HEK293 (cell line): ENCODE results near the gene KBTBD4.

Source experiments
- CTCF ChIA-PET: fragments of 350-600 bp; formaldehyde crosslinking; extraction: SDS; loops from one replicate; lab custom pipeline; 2021; ENCODE audit warnings: antibody characterized with exemption; lab: Yijun Ruan, JAX
- POLR2A ChIA-PET: fragments of 300-600 bp; formaldehyde crosslinking; extraction: SDS; loops from one replicate; lab custom pipeline; 2020; ENCODE audit warnings: antibody characterized with exemption, inconsistent platforms; lab: Yijun Ruan, JAX
- H3K27ac ChIP-seq: fragments of 200-500 bp; sonication (Bioruptor generic); 2 replicates; pipeline ENCODE4 v1.5.1; 2014; ENCODE audit warnings: low read depth, low read length, control low read depth, inconsistent platforms; ENCODE audit errors: extremely low read depth
- H3K36me3 ChIP-seq, 2 experiments: fragments of 200-500 bp in 1 of 2; sonication (Bioruptor generic) in 1 of 2; 1 replicate in 1 of 2; 2 replicates in 1 of 2; pipeline ENCODE4 v1.5.1; 2014 to 2017; ENCODE audit warnings: inconsistent platforms in 2 of 2, low read length in 2 of 2; ENCODE audit not compliant: control insufficient read depth in 2 of 2, insufficient read depth in 1 of 2
- H3K4me1 ChIP-seq: fragments of 200-500 bp; sonication (Bioruptor generic); 2 replicates; pipeline ENCODE4 v1.5.1; 2014; ENCODE audit warnings: mild to moderate bottlenecking, low read length, inconsistent platforms; ENCODE audit not compliant: control insufficient read depth, insufficient read depth
- H3K4me3 ChIP-seq: 2 replicates; pipeline ENCODE4 v1.5.1; 2011; ENCODE audit warnings: low read depth, mild to moderate bottlenecking, control low read depth, low read length, moderate library complexity
- H3K9me3 ChIP-seq: fragments of 200-500 bp; sonication (Bioruptor generic); 2 replicates; pipeline ENCODE4 v1.5.1; 2014; ENCODE audit warnings: low read depth, low read length, inconsistent platforms; ENCODE audit not compliant: control insufficient read depth, insufficient read depth
- GLI4 ChIP-seq: fragments of 450-650 bp; formaldehyde crosslinking; IDR thresholded peaks from 2 replicates; pipeline ENCODE4 v1.5.1; 2016; ENCODE audit warnings: missing biosample characterization, missing genetic modification characterization
- HOXA7 ChIP-seq: sonication (generic); formaldehyde crosslinking; IDR thresholded peaks from 2 replicates; pipeline ENCODE4 v1.8.1; 2022; ENCODE audit warnings: missing genetic modification reagents, borderline replicate concordance
- KLF8 ChIP-seq: fragments of 450-650 bp; formaldehyde crosslinking; IDR thresholded peaks from 2 replicates; pipeline ENCODE4 v1.5.1; 2016; ENCODE audit warnings: missing biosample characterization, missing genetic modification characterization
- PRDM1 ChIP-seq: fragments of 450-650 bp; formaldehyde crosslinking; IDR thresholded peaks from 2 replicates; pipeline ENCODE4; 2016; ENCODE audit warnings: missing biosample characterization, missing genetic modification characterization
- SALL2 ChIP-seq: fragments of 450-650 bp; formaldehyde crosslinking; IDR thresholded peaks from 2 replicates; pipeline ENCODE4 v1.5.0; 2017; ENCODE audit warnings: missing biosample characterization, mild to moderate bottlenecking, missing genetic modification characterization, borderline replicate concordance
- SCRT1 ChIP-seq: fragments of 450-650 bp; formaldehyde crosslinking; IDR thresholded peaks from 2 replicates; pipeline ENCODE4 v1.5.1; 2016; ENCODE audit warnings: missing biosample characterization, missing genetic modification characterization, borderline replicate concordance
- SCRT2 ChIP-seq: fragments of 450-650 bp; formaldehyde crosslinking; IDR thresholded peaks from 2 replicates; pipeline ENCODE4 v1.5.1; 2016; ENCODE audit warnings: missing biosample characterization, missing genetic modification characterization
- ZBTB48 ChIP-seq: fragments of 450-650 bp; formaldehyde crosslinking; IDR thresholded peaks from 2 replicates; pipeline ENCODE4 v1.5.1; 2016; ENCODE audit warnings: missing biosample characterization, missing genetic modification characterization
- ZFP3 ChIP-seq: fragments of 450-650 bp; formaldehyde crosslinking; IDR thresholded peaks from 2 replicates; pipeline ENCODE4 v1.5.1; 2016; ENCODE audit warnings: low read depth, missing biosample characterization, missing genetic modification characterization
- ZNF121 ChIP-seq: fragments of 450-650 bp; formaldehyde crosslinking; IDR thresholded peaks from 2 replicates; pipeline ENCODE4 v1.5.1; 2016; ENCODE audit warnings: missing biosample characterization, missing genetic modification characterization
- ZNF549 ChIP-seq: fragments of 450-650 bp; IDR thresholded peaks from 2 replicates; pipeline ENCODE4 v1.5.1; 2018; ENCODE audit warnings: missing biosample characterization, missing genetic modification characterization, mild to moderate bottlenecking, inconsistent platforms, moderate library complexity
- ZNF623 ChIP-seq: fragments of 450-650 bp; formaldehyde crosslinking; IDR thresholded peaks from 2 replicates; pipeline ENCODE4 v1.5.1; 2016; ENCODE audit warnings: missing biosample characterization, missing genetic modification characterization
- ZNF747 ChIP-seq: fragments of 450-650 bp; formaldehyde crosslinking; IDR thresholded peaks from 2 replicates; pipeline ENCODE4 v1.5.1; 2016; ENCODE audit warnings: missing biosample characterization, missing genetic modification characterization
- TF ChIP-seq, protein P1 (sequence below): fragments of 450-650 bp; formaldehyde crosslinking; IDR thresholded peaks from 2 replicates; pipeline ENCODE4 v1.5.1; 2017; ENCODE audit warnings: missing biosample characterization, missing genetic modification characterization
- TF ChIP-seq, protein P2 (sequence below): fragments of 450-650 bp; formaldehyde crosslinking; IDR thresholded peaks from 2 replicates; pipeline ENCODE4 v1.5.1; 2016; ENCODE audit warnings: missing biosample characterization, missing genetic modification characterization

The KBTBD4 gene

DNA sequence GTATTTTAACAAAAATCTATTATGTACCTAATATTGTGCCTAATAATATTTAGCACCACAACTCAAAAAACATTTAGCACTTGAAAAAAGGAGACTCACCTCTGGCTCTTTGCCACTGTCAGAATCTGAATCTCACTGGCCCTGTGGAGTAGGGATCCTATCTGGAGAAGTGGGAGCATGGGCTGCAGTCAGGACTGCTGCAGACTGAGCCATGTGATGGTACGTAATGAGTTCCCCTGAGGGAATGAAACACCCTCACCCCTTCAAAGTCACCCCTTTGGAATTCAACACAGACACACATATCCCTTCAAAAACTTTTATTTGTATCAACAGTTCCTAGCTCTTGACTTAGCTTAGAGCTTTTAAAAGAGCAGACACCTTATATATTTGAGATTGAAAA, 6.9 kb downstream of the KBTBD4 start:
- TF ChIP-seq ZNF121 (tag by site-specific recombination): no peak
- no peak for TF ChIP-seq GLI4 (tag by site-specific recombination)
- TF ChIP-seq, protein P1, sequence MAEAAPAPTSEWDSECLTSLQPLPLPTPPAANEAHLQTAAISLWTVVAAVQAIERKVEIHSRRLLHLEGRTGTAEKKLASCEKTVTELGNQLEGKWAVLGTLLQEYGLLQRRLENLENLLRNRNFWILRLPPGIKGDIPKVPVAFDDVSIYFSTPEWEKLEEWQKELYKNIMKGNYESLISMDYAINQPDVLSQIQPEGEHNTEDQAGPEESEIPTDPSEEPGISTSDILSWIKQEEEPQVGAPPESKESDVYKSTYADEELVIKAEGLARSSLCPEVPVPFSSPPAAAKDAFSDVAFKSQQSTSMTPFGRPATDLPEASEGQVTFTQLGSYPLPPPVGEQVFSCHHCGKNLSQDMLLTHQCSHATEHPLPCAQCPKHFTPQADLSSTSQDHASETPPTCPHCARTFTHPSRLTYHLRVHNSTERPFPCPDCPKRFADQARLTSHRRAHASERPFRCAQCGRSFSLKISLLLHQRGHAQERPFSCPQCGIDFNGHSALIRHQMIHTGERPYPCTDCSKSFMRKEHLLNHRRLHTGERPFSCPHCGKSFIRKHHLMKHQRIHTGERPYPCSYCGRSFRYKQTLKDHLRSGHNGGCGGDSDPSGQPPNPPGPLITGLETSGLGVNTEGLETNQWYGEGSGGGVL (tag by site-specific recombination): no peak
- no peak for TF ChIP-seq HOXA7 (CRISPR knock-in tag)
- CTCF ChIA-PET: interaction anchor here (0.8 kb wide), 1 partner anchor 19 kb away, joined by 3 read pairs; no protein-coding TSS in a partner anchor
- POLR2A ChIA-PET: interaction anchor here (0.7 kb wide), 1 partner anchor 10 kb away, joined by 4 read pairs; no protein-coding TSS in a partner anchor
- Histone ChIP-seq H3K4me1 (peaks cover 14% of the 10 kb centered on the region), H3K27ac (no peak overlapping the region; the same call in 1 of the 2 replicates), H3K36me3 (peaks cover 10 to 79% of the 10 kb centered on the region in 2 experiments), H3K4me3 (no peak overlapping the region), H3K9me3 (no peaks in the 10 kb centered on the region)

DNA sequence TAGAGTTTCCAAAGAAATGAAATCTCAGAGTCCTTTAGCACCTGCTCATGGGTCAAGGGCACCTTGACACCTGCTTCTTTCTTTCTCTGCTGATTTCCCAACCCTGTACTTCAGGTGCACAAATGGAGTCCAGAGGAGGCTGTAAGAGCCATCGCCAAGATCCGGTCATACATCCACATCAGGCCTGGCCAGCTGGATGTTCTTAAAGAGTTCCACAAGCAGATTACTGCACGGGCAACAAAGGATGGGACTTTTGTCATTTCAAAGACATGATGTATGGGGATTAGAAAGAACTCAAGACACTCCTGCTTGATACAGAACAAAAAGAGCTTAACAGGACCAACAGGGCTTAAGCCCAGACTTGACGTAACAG, 7.4 kb downstream of the KBTBD4 start:
- ChIA-PET CTCF (no interaction called here), POLR2A (no interaction called here)
- TF ChIP-seq SCRT2 (tag by site-specific recombination) (0 out of 2 replicates have a peak, but pooled peaks have one; percentile 6), ZNF623 (no peak)
- Histone ChIP-seq H3K9me3 (no peaks in the 10 kb centered on the region), H3K36me3 (peaks cover 10 to 75% of the 10 kb centered on the region in 2 experiments), H3K27ac (no peak overlapping the region), H3K4me3 (no peak overlapping the region), H3K4me1 (peaks cover 14% of the 10 kb centered on the region)

DNA sequence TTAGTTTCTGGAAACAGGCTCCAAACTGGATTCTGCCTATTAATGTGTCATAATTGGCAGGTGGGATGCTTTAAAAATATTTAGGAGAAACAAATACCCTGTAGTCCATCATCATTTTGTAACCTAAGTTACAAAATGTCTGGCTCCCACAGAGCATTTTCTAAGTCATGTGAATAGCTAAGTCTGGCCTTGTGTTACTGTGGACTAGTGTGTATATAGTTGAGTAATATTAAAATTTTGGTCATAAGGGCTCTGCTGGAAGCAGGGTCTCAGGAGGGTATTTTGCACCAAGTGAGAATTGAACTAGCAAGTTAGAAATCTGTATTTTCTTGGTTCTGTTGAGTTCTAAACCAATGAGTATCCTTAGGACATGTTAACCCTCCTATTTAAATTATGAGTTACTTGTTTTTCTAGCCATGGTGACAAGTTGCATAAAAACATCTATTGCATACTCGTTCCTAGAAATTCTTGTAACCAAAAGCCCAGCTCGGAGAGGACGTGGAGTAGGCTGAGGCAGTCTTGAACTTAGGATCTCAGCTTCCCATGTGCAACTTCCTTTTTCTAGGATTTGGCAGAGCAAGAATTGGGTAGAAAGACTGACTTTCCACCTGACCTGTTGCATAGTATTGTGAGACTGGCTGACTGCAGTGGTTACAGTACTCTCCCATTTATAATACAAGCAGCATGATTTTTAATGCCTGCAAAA, 8.0 kb downstream of the KBTBD4 start:
- peaks cover 10 to 71% of the 10 kb centered on the region in 2 experiments for H3K36me3 ChIP-seq
- H3K4me1 ChIP-seq: peaks cover 14% of the 10 kb centered on the region
- ChIA-PET POLR2A (interaction anchor here (0.7 to 1.3 kb wide), 3 partner anchors 8 to 20 kb away, joined by 4 to 7 read pairs (median 6); partner anchors contain the start of genes KBTBD4 and NDUFS3), CTCF (no interaction called here)
- no peaks in the 10 kb centered on the region for H3K9me3 ChIP-seq
- H3K4me3 ChIP-seq: no peak overlapping the region
- no peak overlapping the region for H3K27ac ChIP-seq
- TF ChIP-seq ZNF623 (no peak), SCRT2 (tag by site-specific recombination) (peak; percentile 87), SCRT1 (0 out of 2 replicates have a peak, but pooled peaks have one; percentile 37)

DNA sequence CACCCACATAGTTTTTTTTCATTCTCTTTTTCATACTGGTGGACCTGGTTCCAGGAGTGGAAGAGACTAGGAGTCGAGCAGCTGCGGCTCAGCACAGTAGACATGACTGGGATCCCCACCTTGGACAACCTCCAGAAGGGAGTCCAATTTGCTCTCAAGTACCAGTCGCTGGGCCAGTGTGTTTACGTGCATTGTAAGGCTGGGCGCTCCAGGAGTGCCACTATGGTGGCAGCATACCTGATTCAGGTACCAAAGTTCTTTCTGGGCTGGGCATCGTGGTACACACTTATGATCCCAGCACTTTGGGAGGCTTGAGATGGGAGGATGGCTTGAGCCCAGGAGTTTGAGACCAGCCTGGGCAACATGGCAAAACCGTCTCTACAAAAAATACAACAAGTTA, 9.1 kb downstream of the KBTBD4 start:
- Histone ChIP-seq H3K9me3 (no peaks in the 10 kb centered on the region), H3K4me3 (no peak overlapping the region), H3K36me3 (peaks cover 10 to 63% of the 10 kb centered on the region in 2 experiments), H3K4me1 (peaks cover 14% of the 10 kb centered on the region), H3K27ac (no peak overlapping the region)
- ChIA-PET CTCF (interaction anchor here (0.7 kb wide), 1 partner anchor 142 kb away, joined by 4 read pairs; no protein-coding TSS in a partner anchor), POLR2A (interaction anchor here (0.7 to 1.3 kb wide), 3 partner anchors 9 to 19 kb away, joined by 4 to 7 read pairs (median 6); partner anchors contain the start of genes KBTBD4 and NDUFS3)
- TF ChIP-seq ZNF549 (tag by site-specific recombination) (no peak), PRDM1 (no peak)

DNA sequence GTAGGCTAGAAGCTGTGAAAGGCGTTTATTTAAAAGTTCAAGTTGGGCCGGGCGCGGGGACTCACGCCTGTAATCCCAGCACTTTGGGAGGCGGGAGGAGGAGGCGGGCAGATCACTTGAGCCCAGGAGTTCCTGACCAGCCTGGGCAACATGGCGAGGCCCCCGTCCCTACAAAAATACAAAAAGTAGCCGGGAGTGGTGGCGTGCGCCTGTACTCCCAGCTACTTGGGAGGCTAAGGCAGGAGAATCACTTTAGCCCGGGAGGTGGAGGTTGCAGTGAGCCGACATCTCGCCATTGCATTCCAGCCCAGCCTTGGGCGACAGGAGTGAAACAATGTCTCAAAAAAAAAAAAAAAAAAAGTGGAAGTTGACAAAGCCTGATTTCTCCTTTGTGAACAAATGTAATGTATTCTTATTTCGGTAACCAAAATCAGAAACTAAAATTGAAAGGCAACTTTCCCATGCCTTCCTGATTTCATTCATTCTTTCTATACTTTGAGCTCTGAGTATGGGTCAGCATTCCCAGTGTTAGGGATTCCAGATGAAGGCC, 12.5 kb downstream of the KBTBD4 start:
- CTCF ChIA-PET: interaction anchor here (0.5 to 4.1 kb wide), 5 partner anchors 10 to 540 kb away, joined by 3 to 16 read pairs (median 3); partner anchors contain the start of gene CELF1
- TF ChIP-seq KLF8 (no peak), ZBTB48 (tag by site-specific recombination) (no peak), ZNF747 (no peak), ZFP3 (tag by site-specific recombination) (no peak), SALL2 (tag by site-specific recombination) (no peak)
- TF ChIP-seq, protein P2, sequence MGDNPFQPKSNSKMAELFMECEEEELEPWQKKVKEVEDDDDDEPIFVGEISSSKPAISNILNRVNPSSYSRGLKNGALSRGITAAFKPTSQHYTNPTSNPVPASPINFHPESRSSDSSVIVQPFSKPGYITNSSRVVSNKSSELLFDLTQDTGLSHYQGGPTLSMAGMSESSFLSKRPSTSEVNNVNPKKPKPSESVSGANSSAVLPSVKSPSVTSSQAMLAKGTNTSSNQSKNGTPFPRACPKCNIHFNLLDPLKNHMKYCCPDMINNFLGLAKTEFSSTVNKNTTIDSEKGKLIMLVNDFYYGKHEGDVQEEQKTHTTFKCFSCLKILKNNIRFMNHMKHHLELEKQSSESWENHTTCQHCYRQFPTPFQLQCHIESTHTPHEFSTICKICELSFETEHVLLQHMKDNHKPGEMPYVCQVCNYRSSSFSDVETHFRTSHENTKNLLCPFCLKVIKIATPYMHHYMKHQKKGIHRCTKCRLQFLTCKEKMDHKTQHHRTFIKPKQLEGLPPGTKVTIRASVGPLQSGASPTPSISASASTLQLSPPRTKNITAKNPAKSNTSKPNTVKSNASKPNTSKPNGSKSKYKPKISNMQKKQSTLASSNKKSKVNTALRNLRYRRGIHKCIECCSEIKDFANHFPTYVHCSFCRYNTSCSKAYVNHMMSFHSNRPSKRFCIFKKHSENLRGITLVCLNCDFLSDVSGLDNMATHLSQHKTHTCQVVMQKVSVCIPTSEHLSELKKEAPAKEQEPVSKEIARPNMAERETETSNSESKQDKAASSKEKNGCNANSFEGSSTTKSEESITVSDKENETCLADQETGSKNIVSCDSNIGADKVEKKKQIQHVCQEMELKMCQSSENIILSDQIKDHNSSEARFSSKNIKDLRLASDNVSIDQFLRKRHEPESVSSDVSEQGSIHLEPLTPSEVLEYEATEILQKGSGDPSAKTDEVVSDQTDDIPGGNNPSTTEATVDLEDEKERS (tag by site-specific recombination): peak; percentile 88

More for the DNA sequence above, 12.5 kb downstream of the KBTBD4 start:
- Histone ChIP-seq H3K4me3 (peak overlapping the region; percentile 80), H3K27ac (peak overlapping the region; percentile 93), H3K9me3 (no peaks in the 10 kb centered on the region), H3K4me1 (no peaks in the 10 kb centered on the region), H3K36me3 (peaks cover 10 to 30% of the 10 kb centered on the region in 2 experiments; a peak in 2 of 3 replicates)
- POLR2A ChIA-PET: interaction anchor here (0.5 to 5.0 kb wide), 3 partner anchors 12 to 154 kb away, joined by 3 to 31 read pairs (median 4); partner anchors contain the start of genes KBTBD4 and NDUFS3
